Natural killer cell (primary cell): ENCODE results near the gene ZNF487. TPM values are rescaled to one million over a fixed set of nuclear protein-coding genes. Genes with fewer than 3 reads are reported as not detected.
A peak's percentile ranks its signal among the peaks of the same experiment; 100 is the strongest.

Experiments used
- ATAC-seq, 3 donors: fragments of 150-1000 bp in 2 of 3; fragments of 200-7000 bp in 1 of 3; cut with Tn5 transposase; 1 replicate in 1 of 3; 2 replicates in 2 of 3; pipeline ENCODE4 v1.10.0; 2021; ENCODE audit warnings: mild to moderate bottlenecking in 2 of 3, moderate library complexity in 2 of 3
- DNase-seq, 2 donors: peaks; one replicate each; pipeline versions ENCODE4 v3.0.0 to v3.0.0-alpha.2; 2013 to 2021; ENCODE audit warnings: mixed read lengths in 1 of 2
- H3K27ac ChIP-seq: one replicate; pipeline ENCODE4 v1.5.1; 2013; ENCODE audit warnings: mild to moderate bottlenecking, low read length
- H3K27me3 ChIP-seq: one replicate; pipeline ENCODE4 v1.6.1; 2013; ENCODE audit warnings: low read length; ENCODE audit not compliant: control insufficient read depth, insufficient read depth
- H3K36me3 ChIP-seq: one replicate; pipeline ENCODE4 v1.6.1; 2013; ENCODE audit warnings: low read length; ENCODE audit not compliant: control insufficient read depth, insufficient read depth
- H3K4me1 ChIP-seq: one replicate; pipeline ENCODE4 v1.6.1; 2013; ENCODE audit warnings: low read length; ENCODE audit not compliant: control insufficient read depth, insufficient read depth
- H3K4me3 ChIP-seq: one replicate; pipeline ENCODE4 v1.5.1; 2013; ENCODE audit warnings: low read length
- H3K9me3 ChIP-seq: one replicate; pipeline ENCODE4 v1.6.1; 2013; ENCODE audit warnings: low read length; ENCODE audit not compliant: control insufficient read depth, insufficient read depth
- H3K27ac Mint-ChIP-seq, 2 donors: one replicate each; pipeline ENCODE4 v1.8.0; 2022; ENCODE audit warnings: mild to moderate bottlenecking in 2 of 2, mixed read lengths in 2 of 2, moderate library complexity in 1 of 2
- H3K27me3 Mint-ChIP-seq, 2 donors: one replicate each; pipeline ENCODE4 v1.8.0; 2022; ENCODE audit warnings: low read depth in 2 of 2, mixed read lengths in 2 of 2
- H3K36me3 Mint-ChIP-seq: one replicate; pipeline ENCODE4 v1.8.0; 2022; ENCODE audit warnings: mixed read lengths
- H3K4me1 Mint-ChIP-seq, 2 donors: one replicate each; pipeline ENCODE4 v1.8.0; 2022; ENCODE audit warnings: mixed read lengths in 2 of 2
- H3K4me3 Mint-ChIP-seq: one replicate; pipeline ENCODE4 v1.8.0; 2022; ENCODE audit warnings: mild to moderate bottlenecking, moderate library complexity, mixed read lengths
- H3K9me3 Mint-ChIP-seq, 2 donors: one replicate each; pipeline ENCODE4 v1.8.0; 2022; ENCODE audit warnings: mixed read lengths in 2 of 2
- WGBS: methylation state at CpG from one replicate; pipeline ENCODE4 v1.1.7; 2013; ENCODE audit warnings: missing lambda C conversion rate; ENCODE audit not compliant: insufficient coverage; 5-methylcytosine and 5-hydroxymethylcytosine counted together
- intact Hi-C: fragments of 100-400 bp; cut with micrococcal nuclease; formaldehyde crosslinking; loops from one replicate; pipeline ENCODE4 v1.14.2; 2022
- total RNA-seq, 4 donors: library from RNA; stranded (reverse); fragments of 120-200 nt in 1 of 4; gene quantifications; one replicate each; pipeline versions ENCODE4 v1.2.3 to v1.2.4, GENCODE V29; 2013 to 2022
- TF ChIP-seq, protein P1 (sequence below): fragments of 200-600 bp; IDR thresholded peaks from one replicate; pipeline ENCODE4 v1.8.0; 2022; ENCODE audit warnings: antibody characterized with exemption

The ZNF487 gene
- total RNA-seq, 3 donors from 2014 or later (not counting 1 experiment from before 2014, with no cell fraction given): 19.1 to 30.8 (median 22.8) TPM

DNA sequence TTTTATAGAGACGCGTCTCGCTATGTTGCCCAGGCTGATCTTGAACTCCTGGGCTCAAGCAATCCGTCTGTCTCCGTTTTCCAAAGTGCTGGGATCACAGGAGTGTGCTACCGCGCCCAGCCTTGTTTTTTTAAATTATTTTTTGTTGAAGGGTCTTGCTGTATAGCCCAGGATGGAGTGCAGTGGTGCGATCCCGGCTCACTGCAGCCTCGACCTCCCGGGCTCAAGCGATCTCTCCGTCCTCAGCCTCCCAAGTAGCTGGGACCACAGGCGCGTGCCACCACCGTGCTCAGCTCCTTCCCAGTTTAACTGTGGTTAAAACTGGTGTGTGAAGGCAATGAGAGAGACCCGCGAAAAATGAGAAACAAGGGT, 16.9 kb upstream of the ZNF487 start:
- no peaks in the 10 kb centered on the region for H3K9me3 ChIP-seq
- ATAC-seq (no peak), DNase-seq (no peak)
- Mint-ChIP-seq H3K27ac (peak overlapping the region; percentile 97), H3K36me3 (no peaks in the 10 kb centered on the region), H3K4me1 (peaks cover 35 to 41% of the 10 kb centered on the region in 2 donors), H3K4me3 (peak overlapping the region; percentile 80), H3K27me3 (no peaks in the 10 kb centered on the region), H3K9me3 (no peaks in the 10 kb centered on the region)
- peak overlapping the region; percentile 96 for H3K27ac ChIP-seq
- H3K4me1 ChIP-seq: peaks cover 50% of the 10 kb centered on the region
- TF ChIP-seq, protein P1, sequence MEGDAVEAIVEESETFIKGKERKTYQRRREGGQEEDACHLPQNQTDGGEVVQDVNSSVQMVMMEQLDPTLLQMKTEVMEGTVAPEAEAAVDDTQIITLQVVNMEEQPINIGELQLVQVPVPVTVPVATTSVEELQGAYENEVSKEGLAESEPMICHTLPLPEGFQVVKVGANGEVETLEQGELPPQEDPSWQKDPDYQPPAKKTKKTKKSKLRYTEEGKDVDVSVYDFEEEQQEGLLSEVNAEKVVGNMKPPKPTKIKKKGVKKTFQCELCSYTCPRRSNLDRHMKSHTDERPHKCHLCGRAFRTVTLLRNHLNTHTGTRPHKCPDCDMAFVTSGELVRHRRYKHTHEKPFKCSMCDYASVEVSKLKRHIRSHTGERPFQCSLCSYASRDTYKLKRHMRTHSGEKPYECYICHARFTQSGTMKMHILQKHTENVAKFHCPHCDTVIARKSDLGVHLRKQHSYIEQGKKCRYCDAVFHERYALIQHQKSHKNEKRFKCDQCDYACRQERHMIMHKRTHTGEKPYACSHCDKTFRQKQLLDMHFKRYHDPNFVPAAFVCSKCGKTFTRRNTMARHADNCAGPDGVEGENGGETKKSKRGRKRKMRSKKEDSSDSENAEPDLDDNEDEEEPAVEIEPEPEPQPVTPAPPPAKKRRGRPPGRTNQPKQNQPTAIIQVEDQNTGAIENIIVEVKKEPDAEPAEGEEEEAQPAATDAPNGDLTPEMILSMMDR: no peak
- WGBS: 53% methylated on average over 18 of the region's 18 CpGs
- intact Hi-C loops: loop anchor here (2.0 kb wide), 2 partner anchors 13 to 17 kb away; partner anchors contain the start of gene ZNF487
- H3K27me3 ChIP-seq: no peaks in the 10 kb centered on the region
- H3K4me3 ChIP-seq: peak overlapping the region; percentile 30
- no peaks in the 10 kb centered on the region for H3K36me3 ChIP-seq

- H3K27me3 ChIP-seq: no peaks in the 10 kb centered on the region
- H3K27me3 Mint-ChIP-seq: no peaks in the 10 kb centered on the region
- ATAC-seq (peak; percentile 63 to 89 (median 81)), DNase-seq (peak; percentile 68 to 92)
- peaks cover 50% of the 10 kb centered on the region for H3K4me1 ChIP-seq
- TF ChIP-seq, protein P1: no peak
- intact Hi-C loops: loop anchor here (2.0 kb wide), 2 partner anchors 14 to 16 kb away; partner anchors contain the start of gene ZNF487
- under 1% methylated on average over 63 of the region's 63 CpGs for WGBS
- no peaks in the 10 kb centered on the region for H3K9me3 ChIP-seq
- peak overlapping the region; percentile 77 for H3K4me3 ChIP-seq
- H3K27ac Mint-ChIP-seq: peak overlapping the region; percentile 97
- peak overlapping the region; percentile 96 for H3K27ac ChIP-seq
- no peaks in the 10 kb centered on the region for H3K9me3 Mint-ChIP-seq
- H3K36me3 Mint-ChIP-seq: no peaks in the 10 kb centered on the region
- no peaks in the 10 kb centered on the region for H3K36me3 ChIP-seq
- H3K4me3 Mint-ChIP-seq: peak overlapping the region; percentile 97
- H3K4me1 Mint-ChIP-seq: peaks cover 35 to 41% of the 10 kb centered on the region in 2 donors
Measured at GRCh38 chr10:43420369-43421200, 16.3 kb upstream of the ZNF487 start.

- H3K9me3 Mint-ChIP-seq: no peaks in the 10 kb centered on the region
- no peaks in the 10 kb centered on the region for H3K36me3 Mint-ChIP-seq
- no peaks in the 10 kb centered on the region for H3K27me3 ChIP-seq
- DNase-seq (no peak), ATAC-seq (no peak)
- H3K4me3 Mint-ChIP-seq: peak overlapping the region; percentile 97
- no peaks in the 10 kb centered on the region for H3K27me3 Mint-ChIP-seq
- no peaks in the 10 kb centered on the region for H3K36me3 ChIP-seq
- H3K27ac ChIP-seq: peak overlapping the region; percentile 96
- peak overlapping the region; percentile 77 for H3K4me3 ChIP-seq
- H3K27ac Mint-ChIP-seq: peak overlapping the region; percentile 97
- intact Hi-C loops: loop anchor here (2.0 kb wide), 2 partner anchors 14 to 16 kb away; partner anchors contain the start of gene ZNF487
- 34% methylated on average over 3 of the region's 4 CpGs for WGBS
- peaks cover 35 to 41% of the 10 kb centered on the region in 2 donors for H3K4me1 Mint-ChIP-seq
- TF ChIP-seq, protein P1: no peak
- peaks cover 50% of the 10 kb centered on the region for H3K4me1 ChIP-seq
- no peaks in the 10 kb centered on the region for H3K9me3 ChIP-seq
Measured at GRCh38 chr10:43421201-43421507, 15.8 kb upstream of the ZNF487 start.
